GM12873 (cell line): ENCODE data around the gene CSF1.

ENCODE experiments used
- CTCF ChIP-seq: IDR thresholded peaks from 2 replicates; pipeline ENCODE4 v1.5.1; 2012; ENCODE audit warnings: low read depth, mild to moderate bottlenecking, moderate library complexity, low read length, control low read depth; ENCODE audit not compliant: insufficient read depth; ENCODE audit errors: missing control alignments

The CSF1 gene

DNA sequence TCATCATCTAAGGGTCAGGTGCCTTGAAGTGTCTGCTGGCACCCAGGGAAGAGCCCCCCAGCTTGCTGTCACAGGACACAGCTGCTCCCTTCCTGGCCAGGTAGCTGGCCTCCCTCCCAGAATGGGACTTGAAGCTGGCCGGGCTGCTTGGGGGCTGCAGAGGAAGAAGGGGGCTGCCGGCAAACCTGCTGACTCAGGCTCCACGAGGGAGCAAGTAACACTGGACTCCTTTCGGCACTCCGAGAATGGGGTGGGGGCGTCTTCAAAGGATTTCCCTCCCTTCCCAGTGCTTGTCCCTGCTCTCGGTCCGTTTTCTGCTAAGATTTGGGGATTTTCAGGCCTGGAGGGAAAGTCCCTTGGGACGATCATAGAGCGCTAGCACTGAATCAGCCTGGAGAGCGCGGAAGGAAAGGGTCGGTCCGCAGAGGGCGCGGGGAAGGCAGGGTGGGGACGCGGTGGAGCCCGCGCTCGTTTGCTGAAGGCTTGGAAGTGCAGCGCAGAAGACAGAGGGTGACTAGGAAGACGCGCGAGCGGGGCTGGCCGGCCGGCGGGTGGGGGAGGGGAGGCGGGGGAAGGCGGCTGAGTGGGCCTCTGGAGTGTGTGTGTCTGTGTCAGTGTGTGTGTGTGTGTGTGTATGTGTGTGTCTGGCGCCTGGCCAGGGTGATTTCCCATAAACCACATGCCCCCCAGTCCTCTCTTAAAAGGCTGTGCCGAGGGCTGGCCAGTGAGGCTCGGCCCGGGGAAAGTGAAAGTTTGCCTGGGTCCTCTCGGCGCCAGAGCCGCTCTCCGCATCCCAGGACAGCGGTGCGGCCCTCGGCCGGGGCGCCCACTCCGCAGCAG, at the start of gene CSF1:
CSF1 (plus strand) TSS at position 727 of the 840 bp plus-strand sequence. CDS start 175 bp downstream, outside the sequence.
- no peak for TF ChIP-seq CTCF

DNA sequence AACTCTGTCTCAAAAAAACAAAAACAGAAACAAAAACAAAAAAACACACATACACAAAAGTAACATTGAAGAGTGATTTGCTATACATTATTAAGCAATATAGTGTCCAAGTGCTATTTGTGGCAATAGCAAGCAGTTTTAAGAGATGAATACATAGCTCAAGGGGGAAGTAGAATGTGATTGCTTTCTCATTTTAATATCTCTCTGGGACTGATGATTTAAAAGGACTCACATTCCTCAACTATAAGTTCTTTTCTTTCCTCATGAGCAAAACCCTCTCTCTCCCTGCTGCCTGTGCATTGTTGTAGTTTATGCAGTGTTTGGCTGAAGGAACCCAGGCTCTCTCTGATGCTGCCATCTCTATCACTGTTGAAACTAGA, 47.0 kb upstream of the CSF1 start:
- no peak for TF ChIP-seq CTCF

DNA sequence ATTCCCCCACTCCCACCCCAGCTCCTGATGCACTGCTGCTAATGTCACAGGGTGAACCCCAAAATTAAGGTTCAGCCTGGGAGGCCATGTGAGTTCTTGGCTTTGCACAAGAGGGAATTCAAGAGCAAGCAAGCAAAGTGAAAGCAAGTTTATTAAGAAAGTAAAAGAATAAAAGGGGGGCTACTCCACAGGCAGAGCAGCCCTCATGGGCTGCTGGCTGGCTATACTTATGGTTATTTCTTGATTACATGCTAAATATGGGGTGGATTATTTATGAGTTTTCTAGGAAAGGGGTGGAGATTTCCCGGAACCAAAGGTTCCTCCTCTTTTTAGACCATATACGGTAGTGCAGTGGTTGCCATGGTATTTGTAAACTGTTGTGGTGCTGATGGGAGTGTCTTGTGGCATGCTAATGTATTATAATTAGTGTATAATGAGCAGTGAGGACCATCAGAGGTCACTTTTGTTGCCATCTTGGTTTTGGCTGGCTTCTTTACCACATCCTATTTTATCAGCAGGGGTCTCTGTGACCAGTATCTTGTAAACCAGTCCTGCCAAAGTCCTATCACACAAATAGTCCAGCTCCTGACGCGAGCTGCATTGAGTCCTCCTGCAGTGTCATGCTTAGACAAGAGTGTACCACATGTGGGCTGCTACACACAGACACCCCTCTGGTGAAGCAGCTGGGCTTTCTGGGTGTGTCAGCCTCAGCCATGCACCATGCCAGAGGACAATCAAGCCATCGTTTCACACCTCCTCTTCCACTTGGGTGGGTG, 46.4 kb upstream of the CSF1 start:
- no peak for TF ChIP-seq CTCF

DNA sequence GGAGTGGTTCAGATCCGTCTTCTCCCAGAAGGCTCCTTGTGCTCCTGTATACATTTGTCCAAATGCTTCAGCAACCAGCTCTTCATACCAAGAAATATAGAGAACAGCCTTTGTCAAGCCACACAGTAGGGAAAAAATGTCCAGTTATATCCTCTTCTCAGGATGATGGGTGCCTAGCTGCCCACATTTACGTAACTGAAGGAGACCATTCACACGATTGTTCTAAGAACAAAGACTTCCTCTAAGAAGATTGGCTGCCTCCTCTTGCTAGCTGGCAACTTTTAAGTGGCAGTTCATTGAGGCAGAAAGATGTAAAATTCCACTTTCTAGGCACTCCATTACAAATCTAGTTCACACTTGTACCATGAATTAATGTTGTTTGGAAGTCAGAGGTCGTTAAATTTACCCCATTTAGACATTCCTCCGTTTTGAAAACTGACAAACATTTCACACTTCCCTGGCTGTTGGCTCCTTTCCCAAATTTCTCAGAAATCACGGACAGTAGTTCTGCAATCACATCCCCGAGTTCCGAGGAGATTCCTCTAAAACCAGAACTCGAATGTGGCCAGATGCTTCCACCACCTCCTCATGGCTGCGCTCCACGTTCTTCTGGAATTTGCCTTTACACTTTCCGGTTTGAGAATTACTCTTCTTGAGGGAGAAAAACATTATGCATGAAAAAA, 45.6 kb upstream of the CSF1 start:
- no peak for TF ChIP-seq CTCF

DNA sequence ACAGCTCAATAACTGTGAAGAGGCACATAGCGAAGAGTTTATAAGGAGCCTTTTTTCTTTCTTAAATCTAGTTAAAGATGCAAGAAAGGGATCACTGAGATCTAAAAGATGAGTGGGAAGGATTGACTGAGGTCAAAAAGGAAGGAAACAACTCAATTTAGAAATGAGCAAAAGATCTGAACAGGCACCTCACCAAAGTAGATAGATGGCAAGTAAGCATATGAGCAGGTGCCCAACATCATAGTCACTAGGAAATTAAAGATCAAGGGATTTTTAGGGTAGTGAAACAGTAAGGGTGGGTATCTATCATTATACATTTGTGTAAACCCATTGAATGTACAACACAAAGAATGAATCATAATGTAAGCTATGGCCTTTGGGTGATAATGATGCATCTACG, 44.6 kb upstream of the CSF1 start:
- no peak for TF ChIP-seq CTCF

GRCh38 chr1:109873278-109874175, 37.1 kb upstream of the CSF1 start:
- TF ChIP-seq CTCF, result no peak
